Lung (tissue), 12 donors: Measurements from ENCODE around the gene PATE2. TPM values are rescaled to one million over a fixed set of nuclear protein-coding genes. Genes with fewer than 3 reads are reported as not detected.
A peak's percentile ranks its signal among the peaks of the same experiment; 100 is the strongest.

Experiments
- ATAC-seq: fragments of 200-7000 bp; cut with Tn5 transposase; one replicate; pipeline ENCODE4 v1.9.1; 2020; ENCODE audit warnings: moderate number of reproducible peaks; ENCODE audit not compliant: insufficient read depth, low FRiP score
- DNase-seq, 3 donors: peaks; one replicate each; pipeline ENCODE4 v3.0.0-alpha.2; 2013 to 2017
- H3K27ac ChIP-seq, 2 donors: one replicate each; pipeline ENCODE4 v1.5.1; 2013; ENCODE audit warnings: mild to moderate bottlenecking in 2 of 2, moderate library complexity in 2 of 2, control low read depth in 1 of 2, inconsistent platforms in 1 of 2, low read depth in 1 of 2, low read length in 1 of 2
- H3K27me3 ChIP-seq, 3 donors: one replicate each; pipeline ENCODE4 v1.5.1; 2013; ENCODE audit warnings: low read length in 2 of 3; ENCODE audit not compliant: control insufficient read depth in 3 of 3, insufficient read depth in 3 of 3
- H3K36me3 ChIP-seq, 4 donors: one replicate each; pipeline ENCODE4 v1.5.1; 2013; ENCODE audit warnings: low read length in 4 of 4, mild to moderate bottlenecking in 1 of 4, moderate library complexity in 1 of 4; ENCODE audit not compliant: control insufficient read depth in 4 of 4, insufficient read depth in 4 of 4
- H3K4me1 ChIP-seq, 5 donors: one replicate each; pipeline ENCODE4 v1.5.1; 2013; ENCODE audit warnings: low read length in 5 of 5, mild to moderate bottlenecking in 2 of 5, moderate library complexity in 1 of 5; ENCODE audit not compliant: control insufficient read depth in 5 of 5, insufficient read depth in 5 of 5
- H3K4me3 ChIP-seq: one replicate; pipeline ENCODE4 v1.5.1; 2013; ENCODE audit warnings: mild to moderate bottlenecking, control low read depth, moderate library complexity
- H3K9ac ChIP-seq, 2 donors: one replicate each; pipeline ENCODE4 v1.5.1; 2013; ENCODE audit warnings: low read length in 2 of 2, control low read depth in 1 of 2; ENCODE audit not compliant: insufficient read depth in 1 of 2
- H3K9me3 ChIP-seq, 4 donors: one replicate each; pipeline ENCODE4 v1.5.1; 2013; ENCODE audit warnings: low read length in 3 of 4, mild to moderate bottlenecking in 1 of 4, moderate library complexity in 1 of 4; ENCODE audit not compliant: control insufficient read depth in 4 of 4, insufficient read depth in 3 of 4
- CTCF ChIP-seq: IDR thresholded peaks from 2 replicates; pipeline ENCODE4 v1.5.1; 2012; ENCODE audit warnings: mild to moderate bottlenecking; ENCODE audit errors: control extremely low read depth, extremely low read depth
- WGBS, 2 donors: extraction: QIAGEN DNeasy Blood & Tissue Kit; methylation state at CpG; one replicate each; pipeline ENCODE4 v1.1.7; 2013; 5-methylcytosine and 5-hydroxymethylcytosine counted together
- polyA plus RNA-seq, 2 donors: library from polyadenylated mRNA; stranded (reverse); fragments of 200-250 nt; gene quantifications; one replicate each; pipeline ENCODE4 v1.2.1, GENCODE V29; 2013
- total RNA-seq, 2 donors: library from RNA; depleted of rRNA in 1 of 2; stranded (reverse); fragments of >200 nt in 1 of 2; gene quantifications; one replicate each; pipeline ENCODE4 v1.2.1, GENCODE V29; 2014 to 2021
- donor health status: control.
- donor health status: control.
- donor health status: Bipolar disorder and iron deficiency.
- donor health status: healthy.
- donor health status: DM: yes; HTN: yes; CAD: no.

The PATE2 gene
- total and polyA plus RNA-seq, 4 donors = not detected

GRCh38 chr11:125763483-125763882, 15.1 kb downstream of the PATE2 start:
- DNase-seq (no peak), ATAC-seq (no peak)
- WGBS, 2 donors = 82 to 91% methylated on average over 2 of the region's 2 CpGs
- TF ChIP-seq CTCF = no peak
- Histone ChIP-seq H3K36me3 (no peaks in the 10 kb centered on the region), H3K27ac (no peak overlapping the region), H3K9ac (no peak overlapping the region), H3K4me3 (no peak overlapping the region), H3K9me3 (no peaks in the 10 kb centered on the region), H3K4me1 (peaks cover 0 to 10% (median 0%) of the 10 kb centered on the region in 5 donors), H3K27me3 (no peaks in the 10 kb centered on the region)

- WGBS, 2 donors = 85 to 91% methylated on average over 1 of the region's 1 CpG
- DNase-seq (no peak), ATAC-seq (no peak)
- Histone ChIP-seq H3K9me3 (no peaks in the 10 kb centered on the region), H3K36me3 (no peaks in the 10 kb centered on the region), H3K9ac (no peak overlapping the region), H3K4me3 (no peak overlapping the region), H3K27me3 (no peaks in the 10 kb centered on the region), H3K27ac (no peak overlapping the region), H3K4me1 (peaks cover 0 to 10% (median 0%) of the 10 kb centered on the region in 5 donors)
- no peak for TF ChIP-seq CTCF
Observed at GRCh38 chr11:125762445-125762844, 16.2 kb downstream of the PATE2 start.

- H3K27me3 ChIP-seq = no peaks in the 10 kb centered on the region
- peak; percentile 75 for ATAC-seq
Observed at GRCh38 chr11:125756050-125756449, 22.6 kb downstream of the PATE2 start.

More at GRCh38 chr11:125756050-125756449, 22.6 kb downstream of the PATE2 start:
- Histone ChIP-seq H3K4me1 (no peaks in the 10 kb centered on the region), H3K36me3 (no peaks in the 10 kb centered on the region), H3K4me3 (no peak overlapping the region), H3K9me3 (no peaks in the 10 kb centered on the region), H3K9ac (no peak overlapping the region), H3K27ac (no peak overlapping the region)
- 59 to 86% methylated on average over 7 of the region's 7 CpGs for WGBS, 2 donors
- peak in 2 of 3 donors; percentile 12 to 44 for DNase-seq
- TF ChIP-seq CTCF = no peak
